ENCODE data around the gene PPP6R3. TPM values are rescaled to one million over a fixed set of nuclear protein-coding genes. Genes with fewer than 3 reads are reported as not detected.

PPP6R3 gene
- total and polyA plus RNA-seq, 2 of the 8 experiments (the other 6 are each of a cell fraction or from before 2014, with no cell fraction given): 44.6 to 150 TPM

DNA sequence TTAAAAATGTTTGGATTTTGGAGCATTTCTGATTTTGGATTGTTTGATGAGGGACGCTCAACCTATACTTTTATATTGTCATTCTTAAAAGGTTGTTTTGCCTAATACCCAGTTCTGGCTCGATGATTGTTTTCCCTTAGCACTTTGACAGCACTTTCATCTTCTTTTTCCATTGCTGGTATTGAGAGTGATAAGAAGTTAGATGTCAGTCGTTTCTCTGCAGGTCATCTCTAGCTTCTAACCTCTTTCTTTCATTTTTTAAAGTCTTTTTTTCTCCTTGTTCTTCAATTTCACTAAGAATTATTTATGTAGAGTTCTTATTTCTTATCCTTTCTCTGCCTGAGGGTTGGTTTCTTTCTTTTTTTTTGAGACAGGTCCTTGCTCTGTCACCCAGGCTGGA, 18.8 kb downstream of the PPP6R3 start (continued):
- TF ChIP-seq, protein P1, sequence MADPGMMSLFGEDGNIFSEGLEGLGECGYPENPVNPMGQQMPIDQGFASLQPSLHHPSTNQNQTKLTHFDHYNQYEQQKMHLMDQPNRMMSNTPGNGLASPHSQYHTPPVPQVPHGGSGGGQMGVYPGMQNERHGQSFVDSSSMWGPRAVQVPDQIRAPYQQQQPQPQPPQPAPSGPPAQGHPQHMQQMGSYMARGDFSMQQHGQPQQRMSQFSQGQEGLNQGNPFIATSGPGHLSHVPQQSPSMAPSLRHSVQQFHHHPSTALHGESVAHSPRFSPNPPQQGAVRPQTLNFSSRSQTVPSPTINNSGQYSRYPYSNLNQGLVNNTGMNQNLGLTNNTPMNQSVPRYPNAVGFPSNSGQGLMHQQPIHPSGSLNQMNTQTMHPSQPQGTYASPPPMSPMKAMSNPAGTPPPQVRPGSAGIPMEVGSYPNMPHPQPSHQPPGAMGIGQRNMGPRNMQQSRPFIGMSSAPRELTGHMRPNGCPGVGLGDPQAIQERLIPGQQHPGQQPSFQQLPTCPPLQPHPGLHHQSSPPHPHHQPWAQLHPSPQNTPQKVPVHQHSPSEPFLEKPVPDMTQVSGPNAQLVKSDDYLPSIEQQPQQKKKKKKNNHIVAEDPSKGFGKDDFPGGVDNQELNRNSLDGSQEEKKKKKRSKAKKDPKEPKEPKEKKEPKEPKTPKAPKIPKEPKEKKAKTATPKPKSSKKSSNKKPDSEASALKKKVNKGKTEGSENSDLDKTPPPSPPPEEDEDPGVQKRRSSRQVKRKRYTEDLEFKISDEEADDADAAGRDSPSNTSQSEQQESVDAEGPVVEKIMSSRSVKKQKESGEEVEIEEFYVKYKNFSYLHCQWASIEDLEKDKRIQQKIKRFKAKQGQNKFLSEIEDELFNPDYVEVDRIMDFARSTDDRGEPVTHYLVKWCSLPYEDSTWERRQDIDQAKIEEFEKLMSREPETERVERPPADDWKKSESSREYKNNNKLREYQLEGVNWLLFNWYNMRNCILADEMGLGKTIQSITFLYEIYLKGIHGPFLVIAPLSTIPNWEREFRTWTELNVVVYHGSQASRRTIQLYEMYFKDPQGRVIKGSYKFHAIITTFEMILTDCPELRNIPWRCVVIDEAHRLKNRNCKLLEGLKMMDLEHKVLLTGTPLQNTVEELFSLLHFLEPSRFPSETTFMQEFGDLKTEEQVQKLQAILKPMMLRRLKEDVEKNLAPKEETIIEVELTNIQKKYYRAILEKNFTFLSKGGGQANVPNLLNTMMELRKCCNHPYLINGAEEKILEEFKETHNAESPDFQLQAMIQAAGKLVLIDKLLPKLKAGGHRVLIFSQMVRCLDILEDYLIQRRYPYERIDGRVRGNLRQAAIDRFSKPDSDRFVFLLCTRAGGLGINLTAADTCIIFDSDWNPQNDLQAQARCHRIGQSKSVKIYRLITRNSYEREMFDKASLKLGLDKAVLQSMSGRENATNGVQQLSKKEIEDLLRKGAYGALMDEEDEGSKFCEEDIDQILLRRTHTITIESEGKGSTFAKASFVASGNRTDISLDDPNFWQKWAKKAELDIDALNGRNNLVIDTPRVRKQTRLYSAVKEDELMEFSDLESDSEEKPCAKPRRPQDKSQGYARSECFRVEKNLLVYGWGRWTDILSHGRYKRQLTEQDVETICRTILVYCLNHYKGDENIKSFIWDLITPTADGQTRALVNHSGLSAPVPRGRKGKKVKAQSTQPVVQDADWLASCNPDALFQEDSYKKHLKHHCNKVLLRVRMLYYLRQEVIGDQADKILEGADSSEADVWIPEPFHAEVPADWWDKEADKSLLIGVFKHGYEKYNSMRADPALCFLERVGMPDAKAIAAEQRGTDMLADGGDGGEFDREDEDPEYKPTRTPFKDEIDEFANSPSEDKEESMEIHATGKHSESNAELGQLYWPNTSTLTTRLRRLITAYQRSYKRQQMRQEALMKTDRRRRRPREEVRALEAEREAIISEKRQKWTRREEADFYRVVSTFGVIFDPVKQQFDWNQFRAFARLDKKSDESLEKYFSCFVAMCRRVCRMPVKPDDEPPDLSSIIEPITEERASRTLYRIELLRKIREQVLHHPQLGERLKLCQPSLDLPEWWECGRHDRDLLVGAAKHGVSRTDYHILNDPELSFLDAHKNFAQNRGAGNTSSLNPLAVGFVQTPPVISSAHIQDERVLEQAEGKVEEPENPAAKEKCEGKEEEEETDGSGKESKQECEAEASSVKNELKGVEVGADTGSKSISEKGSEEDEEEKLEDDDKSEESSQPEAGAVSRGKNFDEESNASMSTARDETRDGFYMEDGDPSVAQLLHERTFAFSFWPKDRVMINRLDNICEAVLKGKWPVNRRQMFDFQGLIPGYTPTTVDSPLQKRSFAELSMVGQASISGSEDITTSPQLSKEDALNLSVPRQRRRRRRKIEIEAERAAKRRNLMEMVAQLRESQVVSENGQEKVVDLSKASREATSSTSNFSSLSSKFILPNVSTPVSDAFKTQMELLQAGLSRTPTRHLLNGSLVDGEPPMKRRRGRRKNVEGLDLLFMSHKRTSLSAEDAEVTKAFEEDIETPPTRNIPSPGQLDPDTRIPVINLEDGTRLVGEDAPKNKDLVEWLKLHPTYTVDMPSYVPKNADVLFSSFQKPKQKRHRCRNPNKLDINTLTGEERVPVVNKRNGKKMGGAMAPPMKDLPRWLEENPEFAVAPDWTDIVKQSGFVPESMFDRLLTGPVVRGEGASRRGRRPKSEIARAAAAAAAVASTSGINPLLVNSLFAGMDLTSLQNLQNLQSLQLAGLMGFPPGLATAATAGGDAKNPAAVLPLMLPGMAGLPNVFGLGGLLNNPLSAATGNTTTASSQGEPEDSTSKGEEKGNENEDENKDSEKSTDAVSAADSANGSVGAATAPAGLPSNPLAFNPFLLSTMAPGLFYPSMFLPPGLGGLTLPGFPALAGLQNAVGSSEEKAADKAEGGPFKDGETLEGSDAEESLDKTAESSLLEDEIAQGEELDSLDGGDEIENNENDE (IDR thresholded peaks at IDR 0.05; ENCODE audit: insufficient replicate concordance, low read length): no peak
- no peak for TF ChIP-seq TAF7 (optimal IDR thresholded peaks at IDR 0.05; ENCODE audit: borderline replicate concordance, low read depth, low read length)
- TF ChIP-seq GTF2F1 (IDR thresholded peaks at IDR 0.05; ENCODE audit: borderline replicate concordance, low read depth, low read length): no peak
- no peak for TF ChIP-seq SP1 (IDR thresholded peaks at IDR 0.05; ENCODE audit: low read depth, low read length)
- no peak for TF ChIP-seq SUZ12 (IDR thresholded peaks at IDR 0.05; ENCODE audit: low read length)
- TF ChIP-seq JUN (IDR thresholded peaks at IDR 0.05; ENCODE audit: low read depth, low read length): no peak
- TF ChIP-seq, protein P2, sequence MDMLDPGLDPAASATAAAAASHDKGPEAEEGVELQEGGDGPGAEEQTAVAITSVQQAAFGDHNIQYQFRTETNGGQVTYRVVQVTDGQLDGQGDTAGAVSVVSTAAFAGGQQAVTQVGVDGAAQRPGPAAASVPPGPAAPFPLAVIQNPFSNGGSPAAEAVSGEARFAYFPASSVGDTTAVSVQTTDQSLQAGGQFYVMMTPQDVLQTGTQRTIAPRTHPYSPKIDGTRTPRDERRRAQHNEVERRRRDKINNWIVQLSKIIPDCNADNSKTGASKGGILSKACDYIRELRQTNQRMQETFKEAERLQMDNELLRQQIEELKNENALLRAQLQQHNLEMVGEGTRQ (IDR thresholded peaks at IDR 0.05; ENCODE audit: low read length): no peak
